ENCODE results near the gene CPE. TPM values are rescaled to one million over a fixed set of nuclear protein-coding genes. Genes with fewer than 3 reads are reported as not detected.

CPE gene
- total RNA-seq, 2 experiments from 2014 or later, result not detected

GRCh38 chr4:165539801-165540200 is 161.0 kb downstream of the CPE start:
- DNase-seq (ENCODE audit: low spot score), result no peak
- Histone ChIP-seq H3K4me2 (ENCODE audit: low read length) (no peak overlapping the region), H3K9me2 (ENCODE audit: insufficient read depth, low read length) (no peaks in the 10 kb centered on the region), H3K4me1 (ENCODE audit: insufficient read depth, low read length, poor library complexity, severe bottlenecking) (no peaks in the 10 kb centered on the region), H3K27ac (ENCODE audit: low read depth, low read length, poor library complexity, severe bottlenecking) (no peak overlapping the region), H3K36me3 (ENCODE audit: insufficient read depth, low read length) (no peaks in the 10 kb centered on the region), H3K79me2 (ENCODE audit: insufficient read depth, low read depth, low read length) (no peaks in the 10 kb centered on the region), H3K9me3 (ENCODE audit: low read length) (no peaks in the 10 kb centered on the region), H2AFZ (ENCODE audit: low read length) (no peak overlapping the region), H3K4me3 (ENCODE audit: low read depth, low read length, poor library complexity, severe bottlenecking) (no peak overlapping the region), H4K20me1 (ENCODE audit: insufficient read depth, low read length) (no peaks in the 10 kb centered on the region)
- BruUV-seq (replicated peaks), result no TSS peak
- TF ChIP-seq, protein P1, sequence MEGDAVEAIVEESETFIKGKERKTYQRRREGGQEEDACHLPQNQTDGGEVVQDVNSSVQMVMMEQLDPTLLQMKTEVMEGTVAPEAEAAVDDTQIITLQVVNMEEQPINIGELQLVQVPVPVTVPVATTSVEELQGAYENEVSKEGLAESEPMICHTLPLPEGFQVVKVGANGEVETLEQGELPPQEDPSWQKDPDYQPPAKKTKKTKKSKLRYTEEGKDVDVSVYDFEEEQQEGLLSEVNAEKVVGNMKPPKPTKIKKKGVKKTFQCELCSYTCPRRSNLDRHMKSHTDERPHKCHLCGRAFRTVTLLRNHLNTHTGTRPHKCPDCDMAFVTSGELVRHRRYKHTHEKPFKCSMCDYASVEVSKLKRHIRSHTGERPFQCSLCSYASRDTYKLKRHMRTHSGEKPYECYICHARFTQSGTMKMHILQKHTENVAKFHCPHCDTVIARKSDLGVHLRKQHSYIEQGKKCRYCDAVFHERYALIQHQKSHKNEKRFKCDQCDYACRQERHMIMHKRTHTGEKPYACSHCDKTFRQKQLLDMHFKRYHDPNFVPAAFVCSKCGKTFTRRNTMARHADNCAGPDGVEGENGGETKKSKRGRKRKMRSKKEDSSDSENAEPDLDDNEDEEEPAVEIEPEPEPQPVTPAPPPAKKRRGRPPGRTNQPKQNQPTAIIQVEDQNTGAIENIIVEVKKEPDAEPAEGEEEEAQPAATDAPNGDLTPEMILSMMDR (conservative IDR thresholded peaks at IDR 0.05; ENCODE audit: low read length), result no peak
- no peak for TF ChIP-seq EZH2phosphoT487 (IDR thresholded peaks at IDR 0.05; ENCODE audit: borderline replicate concordance, low read depth, low read length)
- CTCF ChIA-PET (ENCODE audit: unreplicated experiment), result no interaction called here
- intact Hi-C loops (cut with micrococcal nuclease; ENCODE audit: unreplicated experiment), result loop anchor here (10.0 kb wide), 1 partner anchor 325 kb away; no protein-coding TSS in a partner anchor
- POLR2A ChIA-PET, result no interaction called here

- no peaks in the 10 kb centered on the region for H4K20me1 ChIP-seq (ENCODE audit: insufficient read depth, low read length)
- H3K36me3 ChIP-seq (ENCODE audit: insufficient read depth, low read length), result no peaks in the 10 kb centered on the region
- no peak overlapping the region for H3K4me2 ChIP-seq (ENCODE audit: low read length)
- POLR2A ChIA-PET, result no interaction called here
- no TSS peak for BruUV-seq (replicated peaks)
- no peaks in the 10 kb centered on the region for H3K9me2 ChIP-seq (ENCODE audit: insufficient read depth, low read length)
- TF ChIP-seq, protein P1 (conservative IDR thresholded peaks at IDR 0.05; ENCODE audit: low read length), result no peak
- no peak for TF ChIP-seq EZH2phosphoT487 (IDR thresholded peaks at IDR 0.05; ENCODE audit: borderline replicate concordance, low read depth, low read length)
- H3K79me2 ChIP-seq (ENCODE audit: insufficient read depth, low read depth, low read length), result no peaks in the 10 kb centered on the region
- H3K4me1 ChIP-seq (ENCODE audit: insufficient read depth, low read length, poor library complexity, severe bottlenecking), result no peaks in the 10 kb centered on the region
- H3K27ac ChIP-seq (ENCODE audit: low read depth, low read length, poor library complexity, severe bottlenecking), result no peak overlapping the region
- no peak for DNase-seq (ENCODE audit: low spot score)
- H2AFZ ChIP-seq (ENCODE audit: low read length), result no peak overlapping the region
- H3K9me3 ChIP-seq (ENCODE audit: low read length), result no peaks in the 10 kb centered on the region
- CTCF ChIA-PET (ENCODE audit: unreplicated experiment), result no interaction called here
- intact Hi-C loops (cut with micrococcal nuclease; ENCODE audit: unreplicated experiment), result no loop called here
- H3K4me3 ChIP-seq (ENCODE audit: low read depth, low read length, poor library complexity, severe bottlenecking), result no peak overlapping the region
Measured at GRCh38 chr4:165540206-165540830, 161.5 kb downstream of the CPE start.

DNA sequence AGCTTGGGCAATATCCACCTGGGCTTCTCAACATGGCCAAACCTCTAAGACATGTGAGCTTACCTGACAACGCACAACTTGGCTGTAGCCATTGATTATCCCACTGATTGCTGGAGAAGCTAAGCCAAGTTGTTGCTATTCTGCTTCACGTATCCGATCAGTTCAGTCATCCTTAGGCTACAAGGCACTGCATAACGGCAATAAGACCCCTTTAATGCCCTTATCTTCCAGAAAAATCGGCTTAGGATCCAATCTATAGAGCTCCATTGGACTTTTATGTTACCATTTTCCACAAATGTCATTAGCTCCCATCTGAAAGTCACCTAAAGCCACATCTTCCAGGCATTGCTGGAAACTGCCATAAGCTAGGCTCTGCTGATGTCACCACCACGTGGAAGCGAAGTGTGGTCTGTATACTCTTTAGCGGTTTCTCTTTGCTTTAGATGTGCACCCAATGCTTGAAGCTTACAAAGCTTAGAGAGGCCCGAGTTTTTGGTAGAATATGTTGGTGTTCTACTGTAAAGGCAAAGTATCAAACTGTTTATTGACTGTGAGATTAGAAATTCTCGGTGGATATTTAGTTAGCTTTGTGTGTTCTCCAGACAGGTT is 163.1 kb downstream of the CPE start:
- TF ChIP-seq, protein P1 (conservative IDR thresholded peaks at IDR 0.05; ENCODE audit: low read length), result no peak
- TF ChIP-seq EZH2phosphoT487 (IDR thresholded peaks at IDR 0.05; ENCODE audit: borderline replicate concordance, low read depth, low read length), result no peak

More for the DNA sequence above, 163.1 kb downstream of the CPE start:
- no peak overlapping the region for H3K4me2 ChIP-seq (ENCODE audit: low read length)
- intact Hi-C loops (cut with micrococcal nuclease; ENCODE audit: unreplicated experiment), result no loop called here
- H3K27ac ChIP-seq (ENCODE audit: low read depth, low read length, poor library complexity, severe bottlenecking), result no peak overlapping the region
- ChIA-PET CTCF (ENCODE audit: unreplicated experiment) (no interaction called here), POLR2A (interaction anchor here (0.7 to 1.4 kb wide), 5 partner anchors 9 to 684 kb away, joined by 3 to 5 read pairs (median 3); no protein-coding TSS in a partner anchor)
- no peak overlapping the region for H2AFZ ChIP-seq (ENCODE audit: low read length)
- H3K4me3 ChIP-seq (ENCODE audit: low read depth, low read length, poor library complexity, severe bottlenecking), result no peak overlapping the region
- H3K79me2 ChIP-seq (ENCODE audit: insufficient read depth, low read depth, low read length), result no peaks in the 10 kb centered on the region
- no peaks in the 10 kb centered on the region for H3K9me3 ChIP-seq (ENCODE audit: low read length)
- no TSS peak for BruUV-seq (replicated peaks)
- H3K9me2 ChIP-seq (ENCODE audit: insufficient read depth, low read length), result no peaks in the 10 kb centered on the region
- no peaks in the 10 kb centered on the region for H4K20me1 ChIP-seq (ENCODE audit: insufficient read depth, low read length)
- H3K36me3 ChIP-seq (ENCODE audit: insufficient read depth, low read length), result no peaks in the 10 kb centered on the region
- no peaks in the 10 kb centered on the region for H3K4me1 ChIP-seq (ENCODE audit: insufficient read depth, low read length, poor library complexity, severe bottlenecking)
- no peak for DNase-seq (ENCODE audit: low spot score)
